GM18909 (cell line): ENCODE measurements around the gene ATG101.

Source experiments
- ATAC-seq: cut with Tn5 transposase; IDR thresholded peaks from one replicate; pipeline ENCODE4 v1.9.1; 2021; ENCODE audit warnings: mild to moderate bottlenecking; ENCODE audit not compliant: unreplicated experiment, poor library complexity

The ATG101 gene

DNA sequence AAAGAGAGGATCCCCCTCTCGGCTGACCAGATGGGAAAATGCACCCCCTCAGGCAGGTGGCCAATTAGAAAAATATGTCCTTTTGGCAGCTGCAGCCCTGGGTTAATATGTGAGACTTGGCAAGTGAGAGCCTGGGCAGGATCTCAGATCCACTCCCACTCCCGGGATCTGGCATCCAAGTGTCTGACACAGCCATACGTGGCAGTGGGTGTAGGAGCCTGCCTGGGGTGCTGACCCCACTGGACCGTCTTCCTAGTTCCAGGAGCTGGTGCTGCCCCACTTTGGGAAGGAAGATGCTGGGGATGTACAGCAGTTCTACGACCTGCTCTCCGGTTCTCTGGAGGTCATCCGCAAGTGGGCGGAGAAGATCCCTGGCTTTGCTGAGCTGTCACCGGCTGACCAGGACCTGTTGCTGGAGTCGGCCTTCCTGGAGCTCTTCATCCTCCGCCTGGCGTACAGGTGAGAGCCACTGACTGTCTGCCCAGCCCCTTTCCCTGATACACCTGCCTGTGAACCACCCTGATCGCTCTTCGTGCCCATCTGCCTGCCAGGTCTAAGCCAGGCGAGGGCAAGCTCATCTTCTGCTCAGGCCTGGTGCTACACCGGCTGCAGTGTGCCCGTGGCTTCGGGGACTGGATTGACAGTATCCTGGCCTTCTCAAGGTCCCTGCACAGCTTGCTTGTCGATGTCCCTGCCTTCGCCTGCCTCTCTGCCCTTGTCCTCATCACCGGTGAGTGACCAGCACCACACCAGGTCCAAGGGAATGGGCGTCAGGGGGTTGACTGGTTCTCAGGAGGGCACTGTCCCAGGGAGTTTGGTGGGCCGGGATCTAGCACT is 12.8 kb upstream of the ATG101 start:
- ATAC-seq = no peak

GRCh38 chr12:52057638-52058576 is 11.9 kb upstream of the ATG101 start:
- no peak for ATAC-seq

DNA sequence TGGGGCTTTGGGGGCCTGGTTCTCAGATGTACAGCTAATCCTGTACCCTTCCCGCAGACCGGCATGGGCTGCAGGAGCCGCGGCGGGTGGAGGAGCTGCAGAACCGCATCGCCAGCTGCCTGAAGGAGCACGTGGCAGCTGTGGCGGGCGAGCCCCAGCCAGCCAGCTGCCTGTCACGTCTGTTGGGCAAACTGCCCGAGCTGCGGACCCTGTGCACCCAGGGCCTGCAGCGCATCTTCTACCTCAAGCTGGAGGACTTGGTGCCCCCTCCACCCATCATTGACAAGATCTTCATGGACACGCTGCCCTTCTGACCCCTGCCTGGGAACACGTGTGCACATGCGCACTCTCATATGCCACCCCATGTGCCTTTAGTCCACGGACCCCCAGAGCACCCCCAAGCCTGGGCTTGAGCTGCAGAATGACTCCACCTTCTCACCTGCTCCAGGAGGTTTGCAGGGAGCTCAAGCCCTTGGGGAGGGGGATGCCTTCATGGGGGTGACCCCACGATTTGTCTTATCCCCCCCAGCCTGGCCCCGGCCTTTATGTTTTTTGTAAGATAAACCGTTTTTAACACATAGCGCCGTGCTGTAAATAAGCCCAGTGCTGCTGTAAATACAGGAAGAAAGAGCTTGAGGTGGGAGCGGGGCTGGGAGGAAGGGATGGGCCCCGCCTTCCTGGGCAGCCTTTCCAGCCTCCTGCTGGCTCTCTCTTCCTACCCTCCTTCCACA is 11.0 kb upstream of the ATG101 start:
- no peak for ATAC-seq

DNA sequence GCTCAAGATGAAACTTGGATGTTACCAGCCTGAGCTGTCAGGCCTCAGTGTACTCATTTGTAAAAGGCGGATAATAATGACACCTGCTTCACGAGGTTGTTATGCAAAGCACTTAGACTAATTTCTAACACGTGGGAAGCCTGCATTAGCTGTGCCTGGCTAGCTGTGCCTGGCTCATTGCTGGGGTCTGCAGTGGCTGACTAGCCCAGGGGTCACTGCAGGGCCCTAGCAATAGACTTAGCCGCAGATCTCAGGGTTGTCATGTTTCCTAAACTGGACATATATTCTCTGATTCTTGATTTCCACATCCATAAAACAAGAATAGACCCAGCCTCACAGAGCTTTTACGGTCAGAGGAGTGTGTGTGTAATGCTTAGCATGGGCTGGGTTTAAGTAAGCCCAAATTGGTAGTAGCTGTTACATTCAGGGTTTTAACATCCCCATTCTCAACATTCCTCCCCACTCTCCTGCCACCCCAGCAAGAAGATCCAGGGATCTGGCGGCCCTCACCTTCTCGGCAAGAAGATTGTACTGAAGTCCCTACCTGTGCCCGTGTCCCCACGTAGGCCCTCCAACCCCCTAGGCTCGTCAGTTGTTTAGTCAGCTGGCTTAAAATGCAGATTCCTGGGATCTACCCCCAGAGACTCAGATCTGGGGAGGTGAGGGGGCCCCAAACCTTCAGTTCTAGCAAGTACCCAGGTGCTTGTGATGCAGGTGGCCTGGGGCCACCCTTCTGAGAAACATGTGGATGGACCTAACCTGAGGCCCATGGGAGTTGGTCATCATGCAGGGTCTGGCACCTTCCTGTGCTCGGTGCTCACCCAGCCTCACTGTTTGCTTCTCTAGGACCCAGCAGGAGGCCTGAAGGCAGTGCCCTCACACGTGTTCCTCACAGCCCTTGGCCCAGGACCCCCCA is 9.9 kb upstream of the ATG101 start:
- no peak for ATAC-seq

DNA sequence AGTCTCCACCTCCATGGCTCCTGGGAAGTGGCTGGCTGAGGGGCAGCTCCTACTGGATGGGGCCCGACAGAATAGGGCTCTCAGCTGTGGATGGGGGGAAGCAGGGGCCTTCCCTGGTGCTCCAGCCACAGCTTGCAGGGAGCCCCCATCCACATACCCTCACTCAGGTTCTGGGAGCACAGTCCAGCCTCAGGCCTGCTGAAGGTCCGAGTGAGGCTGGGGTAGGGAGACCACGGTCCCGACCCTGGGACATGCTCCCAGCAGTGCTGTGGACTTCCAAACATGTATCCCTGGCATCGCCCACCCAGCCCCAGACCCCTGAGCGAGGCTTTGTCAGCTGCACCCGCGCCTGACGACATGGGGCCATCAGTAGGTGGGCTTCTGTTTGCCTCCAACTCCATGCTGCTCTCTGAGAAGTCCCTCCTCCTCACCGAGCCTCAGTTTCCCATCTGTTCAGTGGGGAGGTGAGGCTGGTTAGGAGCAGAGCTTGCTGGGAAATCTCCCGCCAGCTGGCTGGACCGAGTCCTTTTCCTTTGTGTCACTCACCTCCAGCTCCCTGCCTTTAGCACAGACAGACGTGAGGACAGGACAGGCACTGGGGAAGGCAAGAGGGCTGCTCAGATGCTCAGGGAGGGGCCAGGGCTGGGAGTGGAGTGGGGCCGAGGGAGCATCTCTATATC is 9.1 kb upstream of the ATG101 start:
- ATAC-seq = no peak

DNA sequence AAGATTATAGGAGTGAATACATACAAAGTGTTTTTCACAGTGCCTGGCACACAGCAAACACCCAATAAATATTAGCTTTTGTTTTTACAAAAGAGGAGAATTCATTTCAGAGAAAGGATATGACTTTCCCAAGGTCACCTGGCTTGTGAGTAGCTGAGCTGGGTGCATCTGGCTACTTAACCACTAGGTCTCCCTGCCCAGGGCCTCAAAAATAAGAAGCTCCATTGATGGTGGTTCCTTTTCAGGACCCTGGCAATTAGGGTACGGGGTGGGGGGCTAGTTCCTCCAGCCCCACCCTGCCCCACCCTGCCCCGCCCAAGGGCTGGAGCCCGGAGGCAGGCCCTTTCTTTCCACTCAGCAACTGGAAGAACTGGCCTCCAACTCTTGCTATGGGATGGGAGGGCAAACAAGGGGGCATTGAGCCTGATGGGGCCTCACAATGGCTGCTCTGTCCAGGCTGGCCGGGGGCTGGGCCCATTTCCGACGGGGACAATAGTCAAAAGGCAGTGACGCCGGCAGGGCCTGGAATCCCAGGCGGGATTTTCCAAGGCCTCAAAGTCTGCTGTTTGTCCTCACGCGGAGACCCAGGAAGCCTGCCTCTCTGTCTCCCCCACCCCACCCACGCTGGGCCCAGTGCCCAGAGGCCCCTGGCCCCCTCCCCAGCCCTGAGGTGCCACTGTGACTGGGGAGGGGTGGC is 8.2 kb upstream of the ATG101 start:
- ATAC-seq = no peak

GRCh38 chr12:52062167-52063081 is 7.4 kb upstream of the ATG101 start:
- no peak for ATAC-seq

GRCh38 chr12:52063082-52063924 is 6.5 kb upstream of the ATG101 start:
- ATAC-seq = no peak

DNA sequence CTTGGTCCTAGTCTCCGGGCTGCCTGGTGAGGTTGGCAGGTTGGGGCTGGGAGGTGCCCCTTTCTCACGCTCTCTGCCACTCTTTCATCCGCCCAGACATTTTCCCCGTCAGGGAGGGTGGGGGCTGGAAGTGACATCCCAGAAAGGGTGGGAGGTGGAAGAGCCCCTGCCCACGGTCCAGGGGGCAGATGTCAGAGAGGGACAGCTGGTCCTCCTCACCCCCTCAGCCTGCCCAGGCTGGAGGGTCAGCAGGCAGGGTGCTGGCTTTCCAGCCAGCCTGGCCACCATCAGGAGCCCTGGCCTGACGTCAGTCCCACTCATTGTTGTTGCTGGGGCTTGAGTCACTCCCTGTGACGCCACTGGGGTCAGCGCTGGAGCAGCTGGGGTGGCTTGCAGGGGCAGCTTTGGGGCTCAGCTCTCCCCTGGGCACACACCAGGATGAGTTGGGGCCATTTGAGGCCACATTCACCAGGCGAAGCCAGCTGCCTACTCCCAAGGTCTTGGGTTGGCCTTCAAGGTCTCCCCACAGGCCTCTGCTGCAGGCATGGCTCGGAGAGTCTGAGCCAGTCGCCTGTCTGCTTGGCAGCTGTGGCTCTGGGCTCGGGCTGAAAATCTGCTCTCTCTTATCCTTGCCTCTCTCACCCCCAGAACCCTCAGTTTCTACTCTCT is 5.7 kb upstream of the ATG101 start:
- ATAC-seq = no peak

DNA sequence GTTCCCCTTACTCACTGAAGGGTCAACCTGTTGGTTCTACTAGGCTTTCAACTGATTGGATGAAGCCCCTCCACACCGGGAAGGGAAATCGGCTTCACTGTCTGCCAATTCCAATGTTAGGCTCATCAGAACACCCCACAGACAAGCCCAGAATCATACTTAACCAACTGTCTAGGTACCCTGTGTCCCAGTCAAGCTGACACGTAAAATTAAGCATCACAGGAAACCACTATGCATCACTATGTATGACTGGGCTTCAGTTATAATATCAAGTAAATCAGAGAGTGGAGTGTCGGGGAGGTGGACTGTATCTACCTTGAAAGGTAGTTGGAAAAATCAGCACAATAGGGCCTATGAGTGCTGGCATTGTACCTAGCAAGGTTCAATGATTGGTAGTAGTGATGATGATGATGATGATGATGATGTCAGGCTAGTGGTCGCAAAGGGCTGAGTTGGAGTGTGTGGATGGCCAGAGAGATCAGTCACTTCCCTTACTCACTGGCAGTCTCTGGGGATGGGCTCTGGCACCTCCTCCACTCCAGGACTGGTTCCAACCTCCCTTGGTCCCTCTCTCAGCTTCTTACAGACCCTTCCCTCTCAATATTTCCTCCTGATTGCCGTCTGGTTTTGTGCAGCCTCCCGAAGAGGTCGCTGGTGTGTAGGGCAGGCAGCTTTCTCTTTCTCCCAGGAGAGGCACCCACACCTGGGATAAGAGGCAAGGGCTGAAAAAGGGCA is 3.3 kb upstream of the ATG101 start:
- no peak for ATAC-seq

DNA sequence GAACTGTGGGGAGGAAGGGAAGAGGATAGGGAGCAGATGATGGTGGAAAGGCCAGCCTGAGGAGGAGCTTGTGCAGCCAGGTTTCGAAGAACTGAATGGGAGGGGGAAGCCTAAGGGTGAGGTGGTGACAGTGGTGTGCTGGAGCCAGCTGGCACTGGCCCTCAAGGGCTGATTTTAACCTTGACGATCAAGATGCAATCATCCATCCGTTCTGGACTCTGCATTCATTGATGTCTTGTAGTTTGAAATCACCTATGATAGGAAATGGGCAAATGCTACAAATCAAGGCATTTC is 2.8 kb upstream of the ATG101 start:
- ATAC-seq = no peak

DNA sequence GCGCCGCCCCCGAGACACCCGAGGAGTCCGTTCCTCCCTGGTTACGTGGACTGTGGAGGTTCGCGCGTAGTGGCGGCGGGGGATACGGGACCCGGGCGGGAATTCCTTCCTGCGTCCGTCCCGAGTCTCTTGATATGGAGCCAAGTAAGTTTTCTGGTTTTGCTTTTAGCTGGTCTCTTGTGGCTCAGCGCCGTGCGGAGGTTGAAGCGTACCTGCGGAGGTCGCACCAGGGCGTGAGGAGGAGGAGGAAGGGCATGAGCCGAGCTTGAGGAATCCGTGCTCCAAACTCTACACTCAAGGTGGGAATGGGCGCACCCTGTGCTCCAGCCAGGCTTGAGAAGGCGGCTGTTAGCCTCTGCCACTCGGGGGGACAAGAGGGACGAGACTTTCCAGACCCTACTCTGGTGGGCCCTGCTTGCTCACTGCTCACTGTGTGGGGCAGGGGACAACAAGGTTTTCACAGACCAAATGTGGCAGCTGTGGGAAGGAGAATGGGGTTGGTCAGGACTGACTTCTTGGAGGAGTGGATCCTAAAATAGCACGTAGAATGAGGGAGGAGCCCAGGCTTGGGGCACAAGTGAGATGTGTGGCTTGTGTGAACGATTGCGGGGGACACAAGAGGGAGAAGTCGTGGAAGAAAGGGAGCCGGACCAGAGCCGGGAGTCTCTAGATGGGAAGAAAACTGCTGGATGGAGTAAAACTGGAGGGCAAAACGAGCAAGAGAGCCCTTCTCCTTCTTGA is 577 bp downstream of the ATG101 start:
- ATAC-seq = peak; percentile 34

GRCh38 chr12:52073531-52074381 is 4.0 kb downstream of the ATG101 start:
- no peak for ATAC-seq
